H1 (cell line): ENCODE measurements around the gene FRA10AC1.

ENCODE experiments used
- ATF2 ChIP-seq: IDR thresholded peaks from 2 replicates; pipeline ENCODE4 v1.6.1; 2012; ENCODE audit warnings: low read length, inconsistent platforms
- BRCA1 ChIP-seq: IDR thresholded peaks from 2 replicates; pipeline ENCODE4 v1.6.1; 2012; ENCODE audit warnings: low read depth, low read length, improper control_type of control experiment
- CEBPB ChIP-seq: IDR thresholded peaks from 2 replicates; pipeline ENCODE4 v1.6.1; 2012; ENCODE audit warnings: low read depth, low read length
- CHD2 ChIP-seq: IDR thresholded peaks from 2 replicates; pipeline ENCODE4 v1.6.1; 2012; ENCODE audit warnings: low read length, improper control_type of control experiment
- CHD7 ChIP-seq: fragments of 300-600 bp; sonication (generic); IDR thresholded peaks from 2 replicates; pipeline ENCODE4 v1.7.1; 2012; ENCODE audit warnings: low read length, moderate library complexity, mild to moderate bottlenecking, inconsistent platforms; ENCODE audit not compliant: insufficient replicate concordance
- CTCF ChIP-seq, 3 experiments: IDR thresholded peaks; 1 replicate in 2 of 3; 2 replicates in 1 of 3; pipeline versions ENCODE4 v1.5.1 to v1.6.1; 2011; ENCODE audit warnings: low read length in 3 of 3, mild to moderate bottlenecking in 3 of 3, inconsistent platforms in 2 of 3, low read depth in 1 of 3, moderate library complexity in 1 of 3; ENCODE audit not compliant: insufficient read depth in 1 of 3; ENCODE audit errors: control extremely low read depth in 1 of 3
- FOSL1 ChIP-seq: IDR thresholded peaks from 2 replicates; pipeline ENCODE4 v1.6.1; 2011; ENCODE audit warnings: mild to moderate bottlenecking, low read depth, low read length, moderate library complexity; ENCODE audit not compliant: insufficient read depth
- HDAC2 ChIP-seq, 2 experiments: fragments of 300-600 bp in 1 of 2; sonication (generic) in 1 of 2; IDR thresholded peaks; 2 replicates each; pipeline ENCODE4 v1.6.1; 2011 to 2012; ENCODE audit warnings: low read depth in 2 of 2, low read length in 2 of 2, mild to moderate bottlenecking in 2 of 2, moderate library complexity in 2 of 2, borderline replicate concordance in 1 of 2, inconsistent platforms in 1 of 2
- RAD21 ChIP-seq, 2 experiments: IDR thresholded peaks in 1 of 2; conservative IDR thresholded peaks in 1 of 2; 2 replicates each; pipeline ENCODE4 v1.6.1; 2011; ENCODE audit warnings: low read depth in 2 of 2, low read length in 2 of 2, improper control_type of control experiment in 1 of 2, inconsistent platforms in 1 of 2, mild to moderate bottlenecking in 1 of 2, moderate library complexity in 1 of 2
- SUZ12 ChIP-seq: fragments of 200-600 bp; sonication (generic); IDR thresholded peaks from 2 replicates; pipeline ENCODE4 v1.6.1; 2012; ENCODE audit warnings: mild to moderate bottlenecking, inconsistent platforms, low read length, moderate library complexity, mixed read lengths

- TF ChIP-seq CHD2, result no peak
- TF ChIP-seq RAD21 (IDR thresholded peaks at IDR 0.05 in 1 of 2, conservative IDR thresholded peaks at IDR 0.05 in 1 of 2; ENCODE audit: low read depth in 2 of 2, low read length in 2 of 2), result no peak
- TF ChIP-seq BRCA1, result no peak
- TF ChIP-seq ATF2, result no peak
- TF ChIP-seq FOSL1, result no peak
- no peak for TF ChIP-seq CEBPB
- no peak for TF ChIP-seq CTCF (IDR thresholded peaks at IDR 0.05; ENCODE audit: control extremely low read depth in 1 of 3, insufficient read depth in 1 of 3, low read depth in 1 of 3, low read length in 3 of 3)
- TF ChIP-seq HDAC2 (IDR thresholded peaks at IDR 0.05; ENCODE audit: borderline replicate concordance in 1 of 2, low read depth in 2 of 2, low read length in 2 of 2), result no peak
- no peak for TF ChIP-seq SUZ12
- TF ChIP-seq CHD7, result no peak
These were observed 1.4 kb upstream of the FRA10AC1 start for GRCh38 chr10:93703841-93704240.
